GM18511 (cell line): ENCODE data around the gene STRBP.
"Not testable (repeated sequence)": the region's sequence is repeated elsewhere in the genome, so short reads cannot be mapped to it uniquely, and the experiment has no call there.

ENCODE experiments used
- ATAC-seq: cut with Tn5 transposase; IDR thresholded peaks from one replicate; pipeline ENCODE4 v1.9.1; 2021; ENCODE audit warnings: mild to moderate bottlenecking, moderate library complexity; ENCODE audit not compliant: unreplicated experiment

Gene STRBP

GRCh38 chr9:123283455-123283854 lies 15.1 kb upstream of the STRBP start:
- no peak for ATAC-seq

DNA sequence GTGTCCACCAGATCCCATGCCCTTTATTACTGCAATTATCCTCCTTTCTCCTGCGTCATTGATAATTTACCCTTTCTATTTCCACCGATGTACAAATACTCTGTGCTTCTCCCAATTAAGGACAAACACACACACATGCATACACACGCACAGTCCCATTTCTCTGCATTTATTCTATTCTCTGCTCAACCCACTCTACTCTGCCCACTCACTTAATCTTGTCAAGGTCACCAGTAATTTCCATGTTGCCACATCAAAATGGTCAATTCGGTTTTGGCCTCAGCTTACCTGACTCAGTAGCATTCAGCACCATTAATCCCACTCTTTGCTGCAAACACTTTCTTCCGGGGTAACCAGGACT lies 14.6 kb upstream of the STRBP start:
- no peak for ATAC-seq

DNA sequence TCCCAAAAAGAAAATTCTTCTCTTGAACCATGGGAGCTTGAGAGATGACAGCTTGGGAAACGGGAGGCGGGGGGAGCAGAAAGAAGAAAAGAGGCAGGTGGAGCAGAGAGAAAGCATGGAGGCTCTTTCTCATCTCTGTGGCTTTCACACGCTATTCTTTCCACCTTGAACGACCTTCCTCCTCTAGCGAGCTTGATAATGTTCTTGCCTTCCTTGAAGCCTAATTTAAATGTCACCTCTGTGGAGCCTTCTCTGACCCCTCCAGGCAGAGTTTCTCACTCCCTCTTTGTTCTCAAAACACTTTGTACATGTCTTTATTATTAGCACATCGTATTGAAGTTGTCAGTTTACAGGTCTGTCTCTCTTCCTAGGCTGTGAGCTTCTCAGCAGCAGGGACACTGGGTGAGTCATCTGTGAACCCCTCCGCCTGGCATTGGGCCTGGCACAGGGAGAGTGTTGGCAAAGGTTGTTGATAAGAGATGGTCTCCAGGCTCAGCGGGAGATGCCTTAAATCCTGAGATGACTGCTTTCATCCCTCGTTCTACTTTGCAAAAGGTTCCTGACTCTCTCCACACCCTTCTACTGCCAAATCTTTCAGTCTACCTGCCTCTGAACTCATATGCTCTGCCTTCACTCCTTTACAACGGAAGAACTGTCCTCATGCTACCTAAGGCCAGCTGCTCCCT lies 14.1 kb upstream of the STRBP start:
- no peak for ATAC-seq

GRCh38 chr9:123281659-123282350 lies 13.4 kb upstream of the STRBP start:
- ATAC-seq = no peak

GRCh38 chr9:123278879-123279493 lies 10.6 kb upstream of the STRBP start:
- ATAC-seq = not testable (repeated sequence)

DNA sequence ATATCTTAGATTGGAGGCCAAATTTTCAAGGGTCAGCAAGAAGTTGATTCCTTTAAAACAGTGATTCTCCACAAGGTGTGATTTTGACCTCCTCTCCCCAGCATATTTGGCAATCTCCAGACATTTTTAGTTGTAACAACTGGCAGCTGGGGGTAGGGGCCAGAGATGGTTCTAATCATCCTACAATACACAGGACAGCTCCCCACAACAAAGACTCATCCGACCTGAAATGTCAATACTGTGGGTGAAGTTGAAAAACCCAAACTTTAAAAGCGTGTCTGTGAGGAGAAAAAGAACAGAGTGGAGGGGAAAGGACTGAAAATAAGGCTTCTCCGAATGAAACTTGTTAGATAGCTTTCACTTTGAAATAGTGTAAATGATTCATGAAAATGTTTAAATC lies 10.0 kb upstream of the STRBP start:
- ATAC-seq = no peak

DNA sequence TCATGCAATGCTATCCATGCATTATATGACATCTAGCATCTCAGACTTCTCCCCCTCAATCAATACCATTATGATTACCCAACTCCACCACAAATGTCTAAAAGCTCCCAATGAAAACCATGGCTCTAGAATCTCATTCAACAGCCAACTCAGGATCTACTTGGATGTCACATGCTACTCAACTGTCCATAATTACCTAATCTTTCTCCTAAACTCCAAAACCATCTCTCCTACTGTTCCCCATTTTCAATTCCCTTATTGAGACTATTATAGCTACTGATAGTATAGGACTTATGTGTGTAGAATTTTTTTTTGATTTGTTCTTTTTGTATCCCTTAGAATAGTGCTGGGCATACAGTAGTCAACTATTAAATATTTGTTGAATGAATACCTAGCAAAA lies 8.2 kb upstream of the STRBP start:
- no peak for ATAC-seq

DNA sequence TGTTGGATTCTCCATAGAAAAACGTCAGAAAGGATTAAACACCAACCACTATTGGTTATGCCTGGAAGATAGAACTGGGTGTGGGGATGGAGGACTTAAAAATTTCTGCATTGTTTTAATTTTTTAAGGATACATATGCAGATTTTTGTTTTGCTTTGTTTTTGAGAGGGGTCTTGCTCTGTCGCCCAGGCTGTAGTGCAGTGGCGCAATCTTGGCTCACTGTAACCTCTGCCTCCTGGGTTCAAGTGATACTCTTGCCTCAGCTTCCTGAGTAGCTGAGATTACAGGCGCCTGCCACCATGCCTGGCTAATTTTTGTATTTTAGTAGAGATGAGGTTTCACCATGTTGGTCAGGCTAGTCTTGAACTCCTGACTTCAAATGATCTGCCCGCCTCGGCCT lies 2.7 kb upstream of the STRBP start:
- not testable (repeated sequence) for ATAC-seq

- ATAC-seq = no peak
These were observed 895 bp upstream of the STRBP start for GRCh38 chr9:123269281-123269680.

- no peak for ATAC-seq
These were observed 254 bp downstream of the STRBP start for GRCh38 chr9:123268199-123268464.

GRCh38 chr9:123267481-123268198 lies 746 bp downstream of the STRBP start:
- ATAC-seq = peak; percentile 4

- ATAC-seq = no peak
These were observed 1.6 kb downstream of the STRBP start for GRCh38 chr9:123266655-123267399.

DNA sequence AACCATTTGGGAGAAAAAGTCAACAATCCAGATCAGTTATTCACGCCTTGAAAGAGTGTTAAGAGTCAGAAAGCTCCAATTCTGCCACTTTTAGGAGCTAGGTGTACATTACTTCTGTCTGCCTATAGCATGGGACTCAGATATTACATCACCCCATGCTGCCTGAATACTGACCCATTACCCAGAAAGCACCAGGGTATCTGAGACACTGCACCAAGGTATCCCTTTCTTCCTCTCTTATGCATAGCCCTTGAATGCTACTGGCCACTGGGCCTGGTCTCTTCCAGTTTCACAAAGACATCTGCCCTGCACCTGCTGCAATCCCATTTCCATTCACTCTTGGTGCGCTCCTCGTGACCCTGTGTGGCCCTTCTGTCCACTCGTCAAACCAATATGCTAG lies 2.6 kb downstream of the STRBP start:
- no peak for ATAC-seq

DNA sequence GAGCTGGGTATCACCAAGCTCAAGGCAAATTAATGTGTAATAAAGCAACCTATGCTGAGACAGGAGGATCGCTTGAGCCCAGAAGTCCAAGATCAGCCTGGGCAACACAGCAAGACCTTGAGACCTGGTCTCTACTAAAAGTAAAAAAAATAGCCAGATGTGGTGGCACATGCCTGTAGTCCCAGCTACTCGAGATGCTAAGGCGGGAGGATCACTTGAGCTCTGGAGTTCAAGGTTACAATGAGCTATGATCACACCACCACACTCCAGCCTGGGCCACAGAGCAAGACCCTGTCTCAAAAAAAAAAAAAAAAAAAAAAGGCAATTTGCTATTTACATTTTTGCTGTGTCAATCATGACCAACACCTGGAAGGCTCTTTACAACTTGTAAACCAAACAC lies 5.2 kb downstream of the STRBP start:
- no peak for ATAC-seq

DNA sequence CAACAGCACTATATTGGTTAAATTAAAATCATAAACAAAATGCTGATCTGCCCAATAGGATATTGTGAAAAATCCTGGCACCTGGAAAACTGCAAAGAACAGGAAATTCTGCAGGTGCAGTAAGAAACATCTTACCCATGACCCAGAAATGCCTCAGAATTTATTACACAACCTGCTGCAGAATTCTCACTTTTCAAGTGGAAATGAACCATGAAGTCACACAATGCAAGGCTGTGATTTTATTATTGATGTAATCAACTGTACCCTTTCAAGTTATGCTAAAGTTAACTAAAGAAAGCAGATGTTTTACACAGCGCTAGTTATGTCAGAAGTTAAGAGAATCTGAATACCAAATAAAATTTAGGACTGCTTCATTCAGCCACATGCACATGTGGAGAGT lies 6.0 kb downstream of the STRBP start:
- ATAC-seq = no peak

- no peak for ATAC-seq
These were observed 7.2 kb downstream of the STRBP start for GRCh38 chr9:123261006-123261677.

DNA sequence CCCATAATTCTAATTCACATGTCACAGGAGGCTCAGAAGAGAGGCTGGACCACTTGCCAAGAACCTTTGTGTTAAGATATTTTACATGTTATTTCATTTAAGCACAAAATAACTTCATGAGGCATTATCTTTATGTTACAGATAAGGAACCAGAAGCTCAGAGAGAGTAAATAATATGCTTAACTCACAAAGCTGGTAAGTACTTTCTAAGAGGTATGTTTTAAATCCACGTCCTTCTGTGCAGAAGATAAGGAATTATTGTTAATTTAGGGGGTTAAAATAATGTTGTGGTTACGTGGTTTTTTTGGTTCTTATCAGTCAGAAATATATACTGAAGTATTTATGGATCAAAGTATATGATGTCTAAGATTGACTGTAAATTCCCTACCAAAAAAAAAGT lies 8.0 kb downstream of the STRBP start:
- no peak for ATAC-seq

DNA sequence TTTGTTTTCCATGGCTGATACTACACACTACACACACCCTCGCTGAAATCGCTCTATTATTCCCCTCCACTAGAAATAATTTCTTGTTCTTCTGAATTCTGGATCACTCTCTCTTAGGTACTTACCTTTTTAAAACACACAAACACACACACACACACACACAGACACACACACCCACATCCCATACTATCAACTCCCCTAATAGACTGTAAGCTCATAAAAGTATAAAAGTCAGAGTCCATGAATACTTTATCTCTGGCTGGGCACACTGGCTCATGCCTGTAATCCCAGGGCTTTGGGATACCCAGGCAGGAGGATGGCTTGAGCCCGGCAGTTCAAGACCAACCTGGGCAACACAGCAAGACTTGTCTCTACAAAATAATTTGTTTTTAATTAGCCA lies 11.1 kb downstream of the STRBP start:
- no peak for ATAC-seq

- no peak for ATAC-seq
These were observed 12.7 kb downstream of the STRBP start for GRCh38 chr9:123255718-123256117.

DNA sequence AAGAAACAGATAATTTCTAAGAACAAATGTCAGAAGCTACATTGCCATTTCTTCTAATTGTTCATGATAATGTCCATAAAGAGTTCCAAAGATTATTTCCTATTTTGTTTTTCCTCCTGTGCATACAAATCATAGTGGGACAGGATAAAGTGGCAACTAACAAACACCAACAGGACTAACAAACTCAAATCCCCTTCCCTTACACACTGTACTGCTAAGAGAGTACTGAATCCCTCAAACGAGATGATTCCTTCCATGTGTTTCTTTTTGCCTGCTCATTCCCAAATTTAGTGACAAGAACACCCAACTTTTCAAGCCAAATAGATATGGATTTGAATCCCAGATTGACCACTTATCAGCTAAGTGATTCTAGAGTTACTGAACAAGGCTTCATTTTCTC lies 15.2 kb downstream of the STRBP start:
- ATAC-seq = no peak

DNA sequence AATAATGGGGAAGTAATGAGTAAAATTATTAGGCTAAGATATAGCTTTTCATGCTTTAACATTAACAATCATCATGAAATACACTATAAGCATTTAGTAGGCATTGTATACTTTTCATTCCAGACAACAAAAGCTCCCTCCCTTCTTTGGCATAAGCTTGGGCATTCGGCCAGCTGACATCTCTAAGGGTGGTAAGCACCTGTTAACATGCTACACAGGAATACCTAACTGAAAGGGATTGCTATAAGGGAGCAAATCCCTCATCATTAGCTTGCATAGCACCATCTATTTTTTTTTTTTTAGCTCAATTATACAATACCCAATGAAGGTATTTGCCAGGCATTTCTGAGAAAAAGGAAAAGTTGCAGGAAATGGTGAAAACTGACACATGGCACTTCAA lies 16.6 kb downstream of the STRBP start:
- no peak for ATAC-seq
